ENCODE measurements around the gene PEX6. TPM values are rescaled to one million over a fixed set of nuclear protein-coding genes. Genes with fewer than 3 reads are reported as not detected.

The PEX6 gene
- polyA plus RNA-seq, 5 donors = 12.8 to 23.9 (median 17.8) TPM

DNA sequence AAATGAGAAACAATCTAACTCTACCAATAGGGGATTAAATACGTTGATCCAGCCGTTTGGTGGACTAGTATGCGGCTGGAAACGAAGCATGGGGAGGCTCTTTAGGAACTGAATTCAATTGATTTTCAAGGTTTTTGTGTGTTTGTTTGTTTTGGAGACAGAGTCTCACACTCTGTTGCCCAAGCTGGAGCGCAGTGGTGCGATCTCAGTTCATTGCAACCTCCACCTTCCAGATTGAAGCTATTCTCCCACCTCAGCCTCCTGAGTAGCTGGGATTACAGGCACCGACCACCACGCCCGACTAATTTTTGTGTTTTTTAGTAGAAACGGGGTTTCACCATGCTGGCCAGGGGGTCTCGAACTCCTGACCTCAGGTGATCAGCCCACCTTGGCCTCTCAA, 42.6 kb downstream of the PEX6 start:
- DNase-seq = no peak

DNA sequence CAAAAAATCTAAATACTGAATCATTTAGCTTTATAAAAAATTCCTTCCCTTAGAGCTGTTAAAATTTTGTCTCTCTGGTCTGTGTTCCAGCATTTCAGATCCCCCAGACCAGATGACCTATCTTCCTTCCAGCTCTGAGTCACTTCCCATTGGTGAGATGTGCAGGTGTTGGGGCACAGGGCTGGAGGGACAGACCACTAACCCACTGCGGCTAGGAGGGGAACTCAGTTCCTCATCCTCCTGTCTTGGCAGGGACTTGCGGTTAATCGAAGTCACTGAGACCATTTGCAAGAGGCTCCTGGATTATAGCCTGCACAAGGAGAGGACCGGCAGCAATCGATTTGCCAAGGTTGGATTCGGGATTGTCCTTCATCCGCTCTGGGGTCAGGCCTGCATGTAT, 43.7 kb downstream of the PEX6 start:
- no peak for DNase-seq

- no peak for DNase-seq
Observed at GRCh38 chr6:42933205-42933604, 45.8 kb downstream of the PEX6 start.

GRCh38 chr6:42932412-42932811, 46.6 kb downstream of the PEX6 start:
- no peak for DNase-seq

- DNase-seq = peak; percentile 60 to 74
Observed at GRCh38 chr6:42929821-42930360, 49.1 kb downstream of the PEX6 start.

GRCh38 chr6:42928986-42929820, 49.8 kb downstream of the PEX6 start, which contains the start of gene CNPY3:
Gene CNPY3 (plus strand): TSS chr6:42929480. CDS start chr6:42929571, 91 bp downstream.
- DNase-seq = peak; percentile 90 to 94

DNA sequence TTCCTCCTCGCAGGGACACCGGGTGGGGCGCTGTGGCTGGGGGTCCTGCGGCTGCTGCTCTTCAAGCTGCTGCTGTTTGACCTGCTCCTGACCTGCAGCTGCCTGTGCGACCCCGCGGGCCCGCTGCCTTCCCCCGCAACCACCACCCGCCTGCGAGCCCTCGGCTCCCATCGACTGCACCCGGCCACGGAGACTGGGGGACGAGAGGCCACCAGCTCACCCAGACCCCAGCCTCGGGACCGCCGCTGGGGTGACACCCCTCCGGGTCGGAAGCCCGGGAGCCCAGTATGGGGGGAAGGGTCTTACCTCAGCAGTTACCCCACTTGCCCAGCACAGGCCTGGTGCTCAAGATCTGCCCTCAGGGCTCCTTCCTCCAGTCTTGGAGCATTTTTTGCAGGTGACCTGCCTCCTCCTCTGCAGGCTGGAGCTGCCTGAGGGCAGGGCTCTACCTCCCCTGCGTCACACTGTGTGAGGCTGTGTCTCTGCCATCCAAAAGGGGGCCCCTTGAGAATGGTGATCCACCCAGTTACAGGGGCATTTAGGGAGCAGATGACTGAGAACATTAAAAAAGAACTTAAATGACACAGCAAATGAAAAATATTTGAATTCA, 53.6 kb downstream of the PEX6 start:
- no peak for DNase-seq

DNA sequence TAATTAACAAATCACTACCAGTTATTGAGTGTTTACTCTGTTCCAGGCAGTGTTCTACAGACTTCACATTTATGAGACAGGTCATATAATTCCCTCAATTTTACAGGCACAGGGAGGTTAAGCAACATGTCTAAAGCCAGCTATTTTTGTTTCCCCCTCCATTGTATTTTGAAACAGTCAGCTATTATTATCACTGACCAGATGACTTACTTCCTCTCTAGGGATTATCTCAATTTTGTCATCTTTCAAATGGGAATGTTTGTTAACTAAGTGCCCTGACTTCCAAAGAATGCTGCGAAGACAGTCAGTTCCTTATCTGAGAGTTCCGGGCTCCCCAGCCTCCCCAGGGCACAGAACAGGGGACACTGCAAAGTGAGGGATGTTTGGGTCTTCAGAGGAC, 55.3 kb downstream of the PEX6 start:
- no peak for DNase-seq

GRCh38 chr6:42921801-42922200, 57.2 kb downstream of the PEX6 start:
- DNase-seq = no peak

GRCh38 chr6:42916288-42916687, 62.7 kb downstream of the PEX6 start:
- no peak for DNase-seq

GRCh38 chr6:42915732-42916131, 63.2 kb downstream of the PEX6 start, which contains the start of gene PTCRA:
Gene PTCRA (plus strand): TSS chr6:42916053. CDS start chr6:42916070, 17 bp downstream.
- no peak for DNase-seq

GRCh38 chr6:42914546-42914945, 64.4 kb downstream of the PEX6 start:
- DNase-seq = no peak

Other genes with a start within 250 kb of the PEX6 start
- gene TBCC, start 233.1 kb downstream of the PEX6 start, polyA plus RNA-seq (ENCODE audit: insufficient read depth in 1 of 5, insufficient read length in 5 of 5, low replicate concordance in 1 of 5) = 10 to 100 TPM; 14.4 to 22.7 (median 18.1) TPM
- 10 to 100 TPM; 14.1 to 20.2 (median 18.8) TPM for gene BICRAL, start 197.1 kb downstream of the PEX6 start, polyA plus RNA-seq (ENCODE audit: insufficient read depth in 1 of 5, insufficient read length in 5 of 5, low replicate concordance in 1 of 5)
- gene RPL7L1, start 99.6 kb downstream of the PEX6 start, polyA plus RNA-seq (ENCODE audit: insufficient read depth in 1 of 5, insufficient read length in 5 of 5, low replicate concordance in 1 of 5) = 100 to 1,000 TPM in 4 of 5 donors, 10 to 100 TPM in 1; 95.2 to 119 (median 111) TPM
- 1 to 10 TPM in 1 of 5 donors, under 1 TPM in 4; 0.28 to 1.1 (median 0.55) TPM for gene PTCRA, start 63.1 kb downstream of the PEX6 start, polyA plus RNA-seq (ENCODE audit: insufficient read depth in 1 of 5, insufficient read length in 5 of 5, low replicate concordance in 1 of 5)
- gene CNPY3, start 49.7 kb downstream of the PEX6 start, polyA plus RNA-seq (ENCODE audit: insufficient read depth in 1 of 5, insufficient read length in 5 of 5, low replicate concordance in 1 of 5) = 10 to 100 TPM; 47.1 to 73.0 (median 66.2) TPM
- gene GNMT, start 18.4 kb downstream of the PEX6 start, polyA plus RNA-seq (ENCODE audit: insufficient read depth in 1 of 5, insufficient read length in 5 of 5, low replicate concordance in 1 of 5) = 1 to 10 TPM in 4 of 5 donors, under 1 TPM in 1; 0.83 to 1.6 (median 1.3) TPM
- gene PPP2R5D, start 5.4 kb upstream of the PEX6 start, polyA plus RNA-seq (ENCODE audit: insufficient read depth in 1 of 5, insufficient read length in 5 of 5, low replicate concordance in 1 of 5) = 10 to 100 TPM; 60.3 to 71.3 (median 64.4) TPM
- gene MEA1, start 34.8 kb upstream of the PEX6 start, polyA plus RNA-seq (ENCODE audit: insufficient read depth in 1 of 5, insufficient read length in 5 of 5, low replicate concordance in 1 of 5) = 10 to 100 TPM; 77.5 to 90.4 (median 86.1) TPM
- gene KLHDC3, start 35.1 kb upstream of the PEX6 start, polyA plus RNA-seq (ENCODE audit: insufficient read depth in 1 of 5, insufficient read length in 5 of 5, low replicate concordance in 1 of 5) = 100 to 1,000 TPM in 3 of 5 donors, 10 to 100 TPM in 2; 94.1 to 113 (median 101) TPM
- 10 to 100 TPM; 45.7 to 51.6 (median 50.2) TPM for gene RRP36, start 42.4 kb upstream of the PEX6 start, polyA plus RNA-seq (ENCODE audit: insufficient read depth in 1 of 5, insufficient read length in 5 of 5, low replicate concordance in 1 of 5)
- gene CUL7, start 74.7 kb upstream of the PEX6 start, polyA plus RNA-seq (ENCODE audit: insufficient read depth in 1 of 5, insufficient read length in 5 of 5, low replicate concordance in 1 of 5) = 10 to 100 TPM; 33.6 to 51.1 (median 42.4) TPM
- 10 to 100 TPM; 35.8 to 54.1 (median 43.8) TPM for gene MRPL2, start 80.3 kb upstream of the PEX6 start, polyA plus RNA-seq (ENCODE audit: insufficient read depth in 1 of 5, insufficient read length in 5 of 5, low replicate concordance in 1 of 5)
- 10 to 100 TPM; 44.0 to 59.8 (median 45.1) TPM for gene KLC4, start 80.5 kb upstream of the PEX6 start, polyA plus RNA-seq (ENCODE audit: insufficient read depth in 1 of 5, insufficient read length in 5 of 5, low replicate concordance in 1 of 5)
- gene PTK7, start 97.1 kb upstream of the PEX6 start, polyA plus RNA-seq (ENCODE audit: insufficient read depth in 1 of 5, insufficient read length in 5 of 5, low replicate concordance in 1 of 5) = 100 to 1,000 TPM; 232 to 304 (median 271) TPM
- gene SRF, start 192.1 kb upstream of the PEX6 start, polyA plus RNA-seq (ENCODE audit: insufficient read depth in 1 of 5, insufficient read length in 5 of 5, low replicate concordance in 1 of 5) = 10 to 100 TPM; 20.5 to 31.5 (median 27.1) TPM
- gene CUL9, start 203.0 kb upstream of the PEX6 start, polyA plus RNA-seq (ENCODE audit: insufficient read depth in 1 of 5, insufficient read length in 5 of 5, low replicate concordance in 1 of 5) = 10 to 100 TPM; 32.2 to 40.3 (median 37.6) TPM

Data from right lung (tissue), 5 donors.